Epithelial cell of esophagus (primary cell): Measurements from ENCODE around the gene ALKBH2.

ENCODE experiments used
- DNase-seq: peaks from one replicate; pipeline ENCODE4 v3.0.0; 2010; ENCODE audit warnings: low read depth
- H3K4me3 ChIP-seq: 2 replicates; pipeline ENCODE4 v1.5.1; 2011; ENCODE audit warnings: mild to moderate bottlenecking, low read length, control low read depth
- TF ChIP-seq, protein P1 (sequence below): IDR thresholded peaks from 2 replicates; pipeline ENCODE4 v1.5.1; 2011; ENCODE audit warnings: low read depth, mild to moderate bottlenecking, low read length, control low read depth, inconsistent platforms; ENCODE audit not compliant: insufficient read depth; ENCODE audit errors: missing control alignments

The ALKBH2 gene

GRCh38 chr12:109074866-109075265 is 18.4 kb downstream of the ALKBH2 start:
- TF ChIP-seq, protein P1, sequence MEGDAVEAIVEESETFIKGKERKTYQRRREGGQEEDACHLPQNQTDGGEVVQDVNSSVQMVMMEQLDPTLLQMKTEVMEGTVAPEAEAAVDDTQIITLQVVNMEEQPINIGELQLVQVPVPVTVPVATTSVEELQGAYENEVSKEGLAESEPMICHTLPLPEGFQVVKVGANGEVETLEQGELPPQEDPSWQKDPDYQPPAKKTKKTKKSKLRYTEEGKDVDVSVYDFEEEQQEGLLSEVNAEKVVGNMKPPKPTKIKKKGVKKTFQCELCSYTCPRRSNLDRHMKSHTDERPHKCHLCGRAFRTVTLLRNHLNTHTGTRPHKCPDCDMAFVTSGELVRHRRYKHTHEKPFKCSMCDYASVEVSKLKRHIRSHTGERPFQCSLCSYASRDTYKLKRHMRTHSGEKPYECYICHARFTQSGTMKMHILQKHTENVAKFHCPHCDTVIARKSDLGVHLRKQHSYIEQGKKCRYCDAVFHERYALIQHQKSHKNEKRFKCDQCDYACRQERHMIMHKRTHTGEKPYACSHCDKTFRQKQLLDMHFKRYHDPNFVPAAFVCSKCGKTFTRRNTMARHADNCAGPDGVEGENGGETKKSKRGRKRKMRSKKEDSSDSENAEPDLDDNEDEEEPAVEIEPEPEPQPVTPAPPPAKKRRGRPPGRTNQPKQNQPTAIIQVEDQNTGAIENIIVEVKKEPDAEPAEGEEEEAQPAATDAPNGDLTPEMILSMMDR, result no peak

GRCh38 chr12:109069307-109070271 is 23.7 kb downstream of the ALKBH2 start:
- no peak for DNase-seq
- no peak overlapping the region for H3K4me3 ChIP-seq
- TF ChIP-seq, protein P1, result no peak

More at GRCh38 chr12:109074866-109075265, 18.4 kb downstream of the ALKBH2 start:
- no peak for DNase-seq
- H3K4me3 ChIP-seq, result no peak overlapping the region

DNA sequence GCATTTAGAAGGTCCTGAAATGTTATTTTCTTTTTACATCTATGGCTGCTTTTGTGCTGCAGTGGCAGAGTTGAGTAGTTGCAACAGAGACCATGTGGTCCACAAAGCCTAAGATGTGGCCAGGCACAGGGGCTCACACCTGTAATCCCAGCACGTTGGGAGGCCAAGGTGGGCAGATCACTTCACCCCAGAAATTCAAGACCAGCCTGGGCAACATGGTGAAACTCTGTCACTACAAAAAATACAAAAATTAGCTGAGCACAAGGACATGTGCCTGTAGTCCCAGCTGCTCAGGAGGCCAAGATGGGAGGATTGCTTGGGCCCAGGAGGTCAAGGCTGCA is 27.4 kb downstream of the ALKBH2 start:
- H3K4me3 ChIP-seq, result no peak overlapping the region
- no peak for DNase-seq
- TF ChIP-seq, protein P1, result no peak

- no peak for DNase-seq
- TF ChIP-seq, protein P1, result no peak
- H3K4me3 ChIP-seq, result no peak overlapping the region
Measured at GRCh38 chr12:109065154-109065852, 28.0 kb downstream of the ALKBH2 start.

DNA sequence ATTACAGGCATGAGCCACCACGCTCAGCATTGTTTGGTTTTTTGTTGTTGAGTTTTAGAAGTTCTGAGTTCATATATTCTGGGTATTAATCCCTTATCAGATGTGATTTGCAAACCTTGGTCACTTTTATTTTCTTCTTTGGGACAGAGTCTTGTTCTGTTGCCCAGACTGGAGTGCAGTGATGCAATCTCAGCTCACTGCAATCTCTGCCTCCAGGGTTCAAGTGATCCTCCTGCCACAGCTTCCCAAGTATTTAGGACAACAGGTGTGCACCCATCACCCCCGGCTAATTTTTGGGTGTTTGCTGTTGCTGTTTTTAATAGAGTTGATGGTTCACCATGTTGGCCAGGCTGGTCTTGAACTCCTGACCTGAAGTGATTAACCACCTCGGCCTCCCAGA is 29.1 kb downstream of the ALKBH2 start:
- H3K4me3 ChIP-seq, result no peak overlapping the region
- DNase-seq, result no peak
- TF ChIP-seq, protein P1, result no peak

DNA sequence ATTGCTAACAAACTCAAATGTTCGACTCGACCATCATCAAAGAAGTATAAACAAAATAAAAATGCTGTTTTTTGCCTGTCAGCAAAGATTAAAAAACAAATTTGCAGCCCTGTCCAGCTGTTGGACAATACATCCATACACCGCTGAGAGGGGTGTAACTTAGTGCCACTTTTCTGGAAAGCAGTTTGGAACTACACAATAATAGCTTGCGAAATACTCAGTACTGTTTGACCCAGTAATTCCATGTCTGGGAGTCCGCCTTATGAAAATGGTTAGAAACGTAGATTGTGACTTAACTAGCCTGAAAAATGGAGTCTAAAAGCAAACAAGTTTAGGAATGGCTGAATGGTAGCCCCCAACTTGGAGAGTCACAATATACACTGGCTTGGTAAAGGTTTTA is 34.5 kb downstream of the ALKBH2 start:
- TF ChIP-seq, protein P1, result no peak
- no peak overlapping the region for H3K4me3 ChIP-seq
- no peak for DNase-seq
